NCI-H2227 treated with DMSO at 0.1 percent for 48 hours (cell line): ENCODE measurements around the gene SLCO2A1.

ENCODE experiments used
- DNase-seq: peaks from one replicate; lab custom pipeline; 2025; lab: John Stamatoyannopoulos, UW

SLCO2A1 gene

GRCh38 chr3:133980035-133980434 lies 49.7 kb downstream of the SLCO2A1 start:
- no peak for DNase-seq

DNA sequence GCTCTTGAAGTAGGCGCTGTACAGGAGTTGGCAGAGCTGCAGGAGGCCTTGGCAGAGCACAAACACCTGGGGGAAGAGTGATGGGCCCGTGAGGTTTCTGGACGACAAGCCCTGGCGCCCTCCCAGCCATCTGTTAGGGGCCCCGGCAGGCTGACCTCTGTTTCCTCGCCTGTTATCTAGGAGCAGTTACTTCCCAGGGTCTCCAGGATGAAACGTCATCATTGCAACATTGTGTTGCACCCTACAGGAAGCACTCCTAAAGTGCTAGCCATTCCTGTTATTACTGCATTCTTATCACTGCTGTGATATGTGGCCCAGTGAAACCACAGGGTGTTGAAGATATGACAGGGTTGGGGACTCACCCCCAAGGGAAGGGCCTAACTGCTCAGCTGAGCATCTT lies 50.2 kb downstream of the SLCO2A1 start:
- DNase-seq = no peak

GRCh38 chr3:133977568-133977967 lies 52.2 kb downstream of the SLCO2A1 start:
- DNase-seq = no peak

GRCh38 chr3:133973249-133973980 lies 56.3 kb downstream of the SLCO2A1 start:
- no peak for DNase-seq

DNA sequence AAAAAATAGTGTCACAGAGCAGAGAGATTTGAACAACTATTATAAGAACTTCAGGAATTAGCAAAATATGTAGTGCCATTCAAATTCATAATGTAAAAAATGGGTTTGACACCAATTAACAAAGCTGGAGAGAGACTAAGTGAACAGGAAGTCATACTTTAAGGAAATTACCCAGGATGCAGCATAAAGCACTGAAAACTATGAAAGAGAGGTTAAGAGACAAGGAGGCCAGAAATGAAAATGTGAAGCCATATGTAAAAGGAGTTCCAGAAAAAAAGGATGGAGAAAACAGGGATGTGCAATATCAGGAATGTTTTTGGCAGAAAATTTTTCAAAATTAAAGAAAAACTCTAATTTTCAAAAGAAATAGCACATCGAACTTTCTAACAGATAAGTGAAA lies 57.6 kb downstream of the SLCO2A1 start:
- DNase-seq = no peak

DNA sequence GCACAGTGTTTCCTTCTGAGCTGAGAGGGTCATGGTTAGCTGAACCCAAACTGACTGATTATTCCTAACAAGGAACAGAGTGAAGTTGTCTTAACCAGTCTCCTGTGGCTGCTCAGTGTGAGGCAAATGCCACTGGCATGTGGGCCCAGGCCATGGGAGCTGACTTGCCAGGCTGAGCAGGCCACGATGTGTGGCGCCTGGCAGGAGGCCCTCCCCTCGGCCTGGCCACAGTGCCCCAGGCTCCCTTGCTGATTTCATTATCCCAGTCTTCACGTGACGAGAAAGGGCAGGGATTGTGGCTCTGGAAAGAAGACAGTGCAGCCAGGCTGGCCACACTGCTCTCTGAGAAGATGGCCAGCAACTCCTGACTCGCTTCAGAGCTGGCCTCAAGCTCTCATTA lies 58.8 kb downstream of the SLCO2A1 start:
- DNase-seq = no peak

DNA sequence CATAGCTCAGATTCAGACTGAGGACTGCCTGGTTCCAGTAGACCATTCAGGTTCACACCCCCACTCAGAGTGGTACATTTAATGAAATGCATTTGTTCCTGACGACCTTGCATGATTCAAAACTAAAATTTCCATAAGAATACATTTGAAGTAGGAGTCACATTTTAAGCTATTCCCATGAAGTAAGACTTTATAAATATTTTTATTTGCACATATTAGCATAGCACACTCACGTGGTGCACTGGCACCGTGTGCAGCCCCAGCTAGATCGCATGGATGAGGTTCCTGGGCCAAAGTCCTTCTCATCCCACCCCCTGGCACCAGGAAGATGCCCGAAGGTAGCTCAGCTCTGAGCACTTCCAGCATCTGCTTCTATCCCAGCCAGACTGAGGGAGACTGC lies 59.4 kb downstream of the SLCO2A1 start:
- DNase-seq = no peak

- DNase-seq = no peak
Observed at GRCh38 chr3:133967992-133968892, 61.5 kb downstream of the SLCO2A1 start.

DNA sequence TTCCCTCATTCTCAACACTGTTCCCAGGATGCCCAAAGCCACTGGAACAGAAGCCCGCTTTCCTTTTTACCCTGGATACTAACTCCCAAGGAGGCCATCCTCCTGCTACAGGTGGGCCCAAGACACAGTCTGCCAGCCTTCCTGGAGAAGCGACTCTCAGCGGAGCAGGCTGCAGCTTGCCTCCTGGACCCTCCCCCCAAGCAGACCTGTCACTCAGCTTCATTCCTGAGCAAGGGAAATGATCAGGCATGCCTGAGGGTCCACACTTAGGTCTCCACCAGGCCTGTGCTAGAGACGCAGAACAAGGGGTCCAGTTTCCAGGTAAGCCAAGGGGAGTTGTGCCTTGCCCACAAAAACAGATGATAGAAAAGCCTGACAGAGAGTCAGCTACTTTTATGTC lies 62.8 kb downstream of the SLCO2A1 start:
- no peak for DNase-seq

GRCh38 chr3:133965906-133966305 lies 63.8 kb downstream of the SLCO2A1 start:
- DNase-seq = no peak

GRCh38 chr3:133965013-133965570 lies 64.6 kb downstream of the SLCO2A1 start:
- no peak for DNase-seq

DNA sequence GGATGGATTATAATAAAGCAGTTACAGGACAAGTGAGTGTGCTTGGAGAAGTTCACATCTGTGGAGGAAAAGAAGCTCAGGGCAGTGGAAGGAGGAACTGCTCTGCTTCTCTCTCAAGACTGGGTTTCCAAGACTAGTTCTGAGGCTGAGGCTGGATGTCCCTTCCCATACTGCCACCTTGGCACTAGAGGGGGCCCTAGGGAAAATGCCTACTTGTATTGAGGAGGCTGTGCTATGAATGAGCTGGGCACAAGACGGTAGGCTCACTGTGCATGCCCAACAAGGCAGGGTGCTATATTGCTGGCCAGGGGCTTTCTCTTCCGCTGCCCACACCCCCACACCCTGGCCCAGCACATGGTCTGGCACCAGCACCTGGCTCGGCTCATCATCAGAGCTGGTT lies 65.2 kb downstream of the SLCO2A1 start:
- DNase-seq = no peak

DNA sequence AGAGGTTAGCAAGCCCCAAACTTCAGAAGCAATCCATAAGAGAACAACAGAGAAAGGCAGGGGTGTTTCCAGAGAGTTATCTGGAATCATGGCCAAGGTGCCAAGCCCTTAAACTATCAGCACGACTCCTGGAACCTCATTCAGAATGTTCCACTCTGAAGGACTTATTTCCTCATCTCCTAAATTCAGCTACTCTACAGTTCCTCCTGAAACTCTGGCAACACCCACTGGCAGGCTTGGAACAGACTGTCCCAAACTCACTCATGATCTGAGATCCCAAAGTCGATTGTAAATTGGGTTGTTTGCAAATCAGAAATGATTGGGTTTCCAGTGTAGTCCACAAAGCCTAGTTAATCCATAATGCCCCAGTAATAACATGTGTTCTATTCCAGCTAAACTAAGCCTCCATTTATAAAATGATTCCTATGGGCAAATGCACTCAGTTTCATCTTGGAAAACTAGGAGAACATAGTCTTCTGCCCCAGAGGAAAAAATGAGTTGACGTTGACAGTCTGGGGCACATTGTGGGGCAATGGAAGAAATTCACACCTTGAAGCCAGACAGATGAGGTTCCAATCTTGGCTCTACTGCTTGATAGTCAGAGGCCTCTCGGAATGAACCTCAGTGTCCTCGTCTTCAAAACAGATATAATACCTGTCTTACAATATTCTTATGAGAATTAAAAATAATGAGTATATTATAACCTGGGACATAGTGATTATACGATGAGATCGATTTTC lies 65.9 kb downstream of the SLCO2A1 start:
- DNase-seq = no peak

- no peak for DNase-seq
Observed at GRCh38 chr3:133962849-133963248, 66.9 kb downstream of the SLCO2A1 start.

DNA sequence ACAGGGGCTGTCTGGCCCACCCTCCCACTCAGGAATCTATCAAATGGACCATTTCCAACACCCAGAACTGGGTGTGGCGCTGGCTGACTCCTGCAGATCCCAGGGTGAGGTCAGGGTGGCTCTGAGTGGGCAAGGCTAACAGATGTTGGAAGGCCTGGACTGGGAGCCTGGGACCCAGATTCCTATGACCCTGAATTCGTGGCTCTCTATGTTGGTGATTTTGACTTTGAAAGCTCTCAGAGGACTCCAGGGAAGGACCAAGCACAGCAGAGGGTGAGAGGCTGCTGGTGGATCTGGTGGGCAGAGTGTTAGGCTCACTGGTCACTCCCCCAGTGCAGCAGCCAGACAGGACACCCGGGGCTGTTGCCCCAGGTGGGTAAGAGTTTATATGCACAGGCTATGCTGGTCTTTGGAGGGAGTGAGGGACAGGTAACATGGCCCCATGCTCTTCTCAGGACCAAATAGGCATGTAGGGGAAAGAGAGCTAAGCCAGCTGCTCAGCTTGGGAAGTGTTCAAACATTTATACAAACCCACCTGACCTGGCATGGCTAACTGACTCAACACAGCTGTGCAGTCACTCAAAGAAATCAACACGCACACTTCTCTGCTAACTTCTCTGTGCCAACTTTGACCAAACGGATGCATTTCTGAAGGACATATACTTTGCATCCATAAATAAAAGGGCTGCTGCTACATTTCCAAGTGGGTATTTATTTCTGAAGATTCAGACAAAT lies 71.5 kb downstream of the SLCO2A1 start:
- DNase-seq = no peak

DNA sequence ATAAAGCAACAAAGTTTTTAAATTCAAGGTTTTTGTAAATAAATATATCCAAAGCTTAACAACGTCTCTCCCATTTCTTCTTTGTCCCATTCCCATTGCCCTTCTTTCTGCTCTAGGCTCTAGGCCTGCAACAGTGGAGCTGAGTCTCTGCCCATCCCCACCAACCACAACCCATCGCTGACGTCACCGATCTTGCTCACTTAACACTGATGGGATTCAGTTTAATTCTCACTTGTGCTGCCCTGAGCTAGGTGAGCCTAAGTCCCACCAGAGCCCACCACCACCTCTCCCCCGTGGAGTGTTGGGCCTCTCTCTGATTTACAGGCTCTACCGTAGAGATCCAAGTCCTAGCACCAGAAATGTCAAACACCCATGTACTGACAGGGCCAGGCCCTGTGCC lies 72.7 kb downstream of the SLCO2A1 start:
- peak; percentile 64 for DNase-seq

- peak; percentile 90 for DNase-seq
Observed at GRCh38 chr3:133956353-133956752, 73.4 kb downstream of the SLCO2A1 start.

DNA sequence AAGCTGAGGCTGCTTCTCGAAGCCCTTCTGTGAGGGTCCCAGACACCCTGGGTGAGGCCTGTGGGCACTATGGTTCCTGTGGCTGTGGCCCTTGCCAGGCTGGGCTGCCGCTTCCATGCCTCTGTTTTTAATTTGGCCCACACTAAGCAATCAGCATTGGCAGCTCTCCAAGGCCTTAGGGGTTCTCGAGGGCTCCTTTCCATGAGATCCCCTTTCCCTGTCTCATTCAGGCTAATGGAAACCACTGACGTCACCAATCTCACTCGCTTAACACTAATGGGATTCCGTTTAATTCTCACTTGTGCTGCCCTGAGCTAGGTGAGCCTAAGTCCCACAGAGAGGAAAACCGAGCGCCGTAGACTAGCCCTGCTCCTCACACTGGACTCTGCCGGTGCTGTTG lies 73.8 kb downstream of the SLCO2A1 start:
- DNase-seq = peak; percentile 49

DNA sequence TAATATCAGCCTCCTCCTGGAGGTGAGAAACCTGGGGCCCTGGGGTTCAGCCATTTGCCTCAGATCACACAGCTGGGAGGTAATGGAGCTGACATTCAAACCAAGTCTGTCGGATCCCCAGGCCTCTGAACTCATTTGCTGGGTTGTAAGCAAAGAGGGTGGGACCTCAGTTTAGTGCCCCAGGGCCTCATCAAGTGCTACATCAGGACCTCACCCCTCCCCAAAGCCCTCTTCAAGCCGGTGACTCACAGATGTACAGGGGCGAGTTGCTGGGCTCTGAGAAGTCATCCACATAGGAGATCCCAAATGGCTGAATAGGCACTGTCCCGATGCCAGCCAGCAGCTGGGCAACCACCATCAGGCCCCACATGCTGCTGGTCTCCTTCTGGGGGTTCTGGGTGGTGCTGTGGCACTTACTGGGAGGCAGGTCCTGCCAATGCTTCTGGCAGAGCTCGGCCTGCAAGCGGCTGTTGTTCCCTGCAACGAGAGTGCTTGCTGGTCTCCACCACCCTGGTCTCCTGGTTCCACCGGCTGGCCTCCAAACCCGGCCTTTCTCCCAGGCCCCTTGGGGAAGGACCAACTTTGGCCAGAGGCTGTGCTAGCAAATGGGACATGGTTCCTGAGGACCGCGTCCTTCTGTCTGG lies 74.9 kb downstream of the SLCO2A1 start:
- no peak for DNase-seq

- no peak for DNase-seq
Observed at GRCh38 chr3:133953297-133953696, 76.4 kb downstream of the SLCO2A1 start.

DNA sequence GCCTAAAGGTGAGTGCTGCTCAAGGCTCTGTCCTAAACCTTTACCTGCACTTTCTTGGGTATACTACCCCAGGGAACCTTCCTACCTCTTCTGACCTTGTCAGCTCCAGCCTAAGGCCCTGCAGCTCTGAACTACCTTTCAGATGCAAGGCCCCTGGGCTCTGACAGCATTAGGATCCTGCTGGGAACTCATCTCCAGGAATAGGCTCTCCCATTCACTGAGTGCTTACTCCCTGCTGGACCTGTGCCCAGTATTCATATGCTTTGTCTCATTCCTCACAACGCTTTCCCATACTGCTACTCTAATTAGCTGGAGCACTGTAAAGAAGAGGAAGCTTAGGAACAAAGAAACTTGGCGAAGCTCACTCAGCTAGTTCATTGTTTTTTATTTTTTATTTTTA lies 80.3 kb downstream of the SLCO2A1 start:
- DNase-seq = peak; percentile 36
